ENCODE results near the gene SPAG17.

Gene SPAG17

DNA sequence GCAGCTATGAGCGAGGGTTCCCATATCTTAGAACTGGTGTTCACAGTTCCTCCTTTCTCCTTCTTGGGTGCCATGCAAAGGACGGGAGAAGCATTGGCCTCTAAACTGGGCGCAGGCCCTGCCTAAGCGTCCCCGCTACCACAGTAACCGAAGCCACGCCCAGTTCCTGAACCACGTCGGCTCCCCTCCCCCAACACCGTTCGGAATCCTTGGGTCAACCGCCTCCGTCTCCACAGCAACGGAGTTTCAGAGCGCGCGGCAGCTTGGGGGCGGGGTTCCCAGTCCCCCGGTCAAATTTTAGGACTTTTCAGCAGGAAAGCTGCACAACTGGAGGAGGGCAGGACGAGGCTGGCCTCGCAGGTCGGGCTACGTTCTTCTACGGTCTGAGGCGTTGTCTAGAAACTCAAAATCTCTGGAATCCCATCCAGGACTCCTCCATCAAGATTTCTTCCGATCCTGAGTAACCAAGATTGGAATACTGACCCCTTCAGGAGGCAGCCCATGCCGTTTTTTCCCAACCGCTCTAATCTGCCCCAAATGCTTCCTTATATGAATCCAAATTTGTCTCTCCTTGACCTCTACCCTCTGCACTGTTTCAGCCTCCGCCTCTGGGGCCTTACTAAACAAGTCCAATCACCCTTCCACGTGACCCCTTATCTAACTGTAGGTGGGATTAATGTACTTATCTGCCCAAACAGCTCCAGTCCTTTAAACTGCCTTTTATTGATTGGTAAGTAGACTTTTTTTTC, at the start of gene SPAG17:
SPAG17 (minus strand) TSS at position 145 of the 749 bp plus-strand sequence; CDS start at position 74, 71 bp downstream.
- peaks cover 14% of the 10 kb centered on the region; the same call in 1 of the 2 replicates for H3K4me1 ChIP-seq (ENCODE audit: control insufficient read depth, insufficient read depth, low read length)
- H3K9ac ChIP-seq (ENCODE audit: low read length) = peak within 1 kb of the TSS; percentile 68
- H3K9me3 ChIP-seq (ENCODE audit: control insufficient read depth, insufficient read depth, low read depth, low read length) = no peaks in the 10 kb centered on the region; the same call in 1 of the 2 replicates
- H3K27ac ChIP-seq (ENCODE audit: low read depth, low read length) = peak within 1 kb of the TSS; percentile 59
- H3K27me3 ChIP-seq (ENCODE audit: control insufficient read depth, insufficient read depth, low read length) = no peaks in the 10 kb centered on the region
- H3K4me3 ChIP-seq (ENCODE audit: low read depth, low read length) = peak within 1 kb of the TSS; percentile 72
- no peaks in the 10 kb centered on the region for H3K36me3 ChIP-seq (ENCODE audit: control insufficient read depth, insufficient read depth, low read length)

DNA sequence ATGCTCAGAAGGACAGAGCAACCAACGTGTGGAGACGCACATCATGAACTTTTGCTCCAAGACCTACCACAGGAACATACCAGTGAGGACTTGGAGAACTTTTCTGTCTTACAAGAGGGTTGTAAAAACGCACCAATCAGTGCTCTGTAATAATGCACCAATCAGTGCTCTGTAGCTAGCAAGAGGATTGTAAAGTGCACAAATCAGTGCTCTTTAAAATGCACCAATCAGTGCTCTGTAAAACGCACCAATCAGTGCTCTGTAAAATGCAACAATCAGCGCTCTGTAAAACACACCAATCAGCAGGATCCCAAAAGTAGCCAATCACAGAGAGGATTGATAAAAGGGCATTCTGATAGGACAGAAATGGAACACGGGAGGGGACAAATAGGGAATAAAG, 40.4 kb upstream of the SPAG17 start:
- Histone ChIP-seq H3K4me1 (ENCODE audit: control insufficient read depth, insufficient read depth, low read length) (no peaks in the 10 kb centered on the region), H3K9me3 (ENCODE audit: control insufficient read depth, insufficient read depth, low read depth, low read length) (peaks cover 3% of the 10 kb centered on the region; the same call in 1 of the 2 replicates), H3K36me3 (ENCODE audit: control insufficient read depth, insufficient read depth, low read length) (no peaks in the 10 kb centered on the region), H3K27ac (ENCODE audit: low read depth, low read length) (no peak overlapping the region), H3K9ac (ENCODE audit: low read length) (no peak overlapping the region), H3K4me3 (ENCODE audit: low read depth, low read length) (no peak overlapping the region), H3K27me3 (ENCODE audit: control insufficient read depth, insufficient read depth, low read length) (no peaks in the 10 kb centered on the region)

DNA sequence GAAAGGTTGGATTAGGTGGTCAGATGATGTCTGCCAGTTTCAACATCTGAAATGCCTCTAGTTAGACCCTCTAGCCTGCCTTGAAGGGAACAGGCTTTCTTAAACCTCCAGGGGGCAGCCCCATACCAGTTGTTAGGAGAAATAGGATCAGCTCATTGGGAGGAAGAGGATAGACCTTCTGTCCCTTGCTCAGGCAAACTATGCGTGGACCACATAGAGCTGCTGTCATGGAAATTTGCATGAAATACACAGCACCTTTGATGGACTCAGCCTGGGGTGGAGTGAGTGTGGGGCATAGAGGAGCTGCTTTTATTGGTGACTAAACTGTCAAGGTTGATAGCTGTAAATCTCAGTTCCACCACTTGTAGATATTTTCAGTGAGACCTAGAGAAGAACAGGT, 38.4 kb upstream of the SPAG17 start:
- Histone ChIP-seq H3K27ac (ENCODE audit: low read depth, low read length) (no peak overlapping the region), H3K36me3 (ENCODE audit: control insufficient read depth, insufficient read depth, low read length) (no peaks in the 10 kb centered on the region), H3K4me3 (ENCODE audit: low read depth, low read length) (no peak overlapping the region), H3K4me1 (ENCODE audit: control insufficient read depth, insufficient read depth, low read length) (no peaks in the 10 kb centered on the region), H3K9ac (ENCODE audit: low read length) (no peak overlapping the region), H3K27me3 (ENCODE audit: control insufficient read depth, insufficient read depth, low read length) (no peaks in the 10 kb centered on the region), H3K9me3 (ENCODE audit: control insufficient read depth, insufficient read depth, low read depth, low read length) (peaks cover 3% of the 10 kb centered on the region; the same call in 1 of the 2 replicates)

DNA sequence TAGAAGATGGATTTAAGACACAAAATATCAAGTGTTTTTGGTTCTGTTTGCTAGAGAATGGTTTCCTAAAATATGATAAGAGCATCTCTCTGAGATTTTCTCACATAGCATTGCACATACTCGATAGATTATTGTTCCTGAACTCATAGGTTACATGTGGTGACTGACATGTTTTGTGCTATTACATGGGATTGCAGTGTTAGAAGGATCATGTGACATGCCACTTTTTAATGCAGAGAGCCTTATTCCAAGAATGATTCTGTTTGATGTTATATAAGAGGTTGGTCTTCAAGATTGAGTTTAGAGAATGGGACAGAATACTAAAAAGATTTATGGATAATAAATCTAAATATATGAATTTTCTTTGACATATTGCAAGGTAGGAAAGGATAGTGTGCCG, 34.4 kb upstream of the SPAG17 start:
- no peaks in the 10 kb centered on the region for H3K4me1 ChIP-seq (ENCODE audit: control insufficient read depth, insufficient read depth, low read length)

DNA sequence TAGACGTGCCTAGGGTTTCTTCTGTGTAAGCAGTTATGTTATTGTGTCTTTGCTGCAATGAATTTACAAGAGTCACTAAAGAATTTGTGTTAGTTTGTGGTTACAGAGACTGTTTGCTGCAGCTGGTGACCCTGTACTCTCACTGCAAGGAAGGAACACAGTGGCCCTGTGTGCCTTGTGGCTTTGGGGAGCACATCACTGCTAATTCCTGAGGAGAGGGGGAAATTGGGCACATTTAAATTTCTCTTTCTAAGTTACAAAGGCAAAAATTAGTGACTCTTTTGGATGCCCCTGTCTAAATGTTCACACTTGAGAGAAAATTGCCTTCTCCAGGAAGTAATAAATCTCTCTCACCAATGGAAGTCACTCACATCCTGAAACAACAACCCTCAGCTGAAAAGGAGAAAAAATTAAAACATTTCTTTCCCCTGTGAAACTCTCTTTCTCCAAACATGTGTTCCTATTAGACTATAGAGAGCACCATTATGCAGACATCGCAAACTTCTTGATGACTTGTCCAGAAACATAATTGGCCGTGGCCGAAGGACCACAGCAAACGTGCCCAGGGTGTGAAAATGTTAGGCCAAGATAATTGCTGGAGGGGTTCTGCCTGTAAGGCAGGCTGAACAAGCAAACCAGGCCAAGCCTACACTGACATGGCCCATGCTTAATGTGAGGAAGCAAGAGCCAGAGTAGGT, 32.3 kb upstream of the SPAG17 start:
- H3K4me1 ChIP-seq (ENCODE audit: control insufficient read depth, insufficient read depth, low read length) = no peaks in the 10 kb centered on the region
- no peaks in the 10 kb centered on the region for H3K27me3 ChIP-seq (ENCODE audit: control insufficient read depth, insufficient read depth, low read length)
- H3K9me3 ChIP-seq (ENCODE audit: control insufficient read depth, insufficient read depth, low read depth, low read length) = no peaks in the 10 kb centered on the region
- H3K36me3 ChIP-seq (ENCODE audit: control insufficient read depth, insufficient read depth, low read length) = no peaks in the 10 kb centered on the region
- no peak overlapping the region for H3K9ac ChIP-seq (ENCODE audit: low read length)
- H3K27ac ChIP-seq (ENCODE audit: low read depth, low read length) = no peak overlapping the region
- no peak overlapping the region for H3K4me3 ChIP-seq (ENCODE audit: low read depth, low read length)

More for the DNA sequence above, 34.4 kb upstream of the SPAG17 start:
- Histone ChIP-seq H3K9ac (ENCODE audit: low read length) (no peak overlapping the region), H3K9me3 (ENCODE audit: control insufficient read depth, insufficient read depth, low read depth, low read length) (no peaks in the 10 kb centered on the region), H3K27me3 (ENCODE audit: control insufficient read depth, insufficient read depth, low read length) (no peaks in the 10 kb centered on the region), H3K4me3 (ENCODE audit: low read depth, low read length) (no peak overlapping the region), H3K36me3 (ENCODE audit: control insufficient read depth, insufficient read depth, low read length) (no peaks in the 10 kb centered on the region), H3K27ac (ENCODE audit: low read depth, low read length) (no peak overlapping the region)

DNA sequence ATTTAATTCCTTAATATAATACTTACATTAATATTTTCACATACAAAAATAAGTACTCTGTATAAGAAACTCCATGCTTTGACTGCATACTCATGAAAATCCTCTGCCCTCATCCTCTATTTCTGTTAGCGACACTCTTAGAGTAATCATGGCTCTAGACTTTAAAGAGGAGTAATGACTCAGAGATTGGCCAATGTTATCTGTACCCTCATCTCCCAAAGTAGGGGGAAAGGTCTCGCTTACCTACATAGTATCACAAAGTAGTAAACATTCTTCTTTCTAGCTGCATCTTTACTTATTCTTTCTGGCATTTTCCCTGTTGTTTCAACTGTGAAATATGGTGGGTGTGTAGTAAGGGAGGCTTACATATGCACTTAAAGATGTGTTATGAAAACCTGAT, 29.8 kb upstream of the SPAG17 start:
- Histone ChIP-seq H3K4me1 (ENCODE audit: control insufficient read depth, insufficient read depth, low read length) (no peaks in the 10 kb centered on the region), H3K27me3 (ENCODE audit: control insufficient read depth, insufficient read depth, low read length) (no peaks in the 10 kb centered on the region), H3K36me3 (ENCODE audit: control insufficient read depth, insufficient read depth, low read length) (no peaks in the 10 kb centered on the region), H3K4me3 (ENCODE audit: low read depth, low read length) (no peak overlapping the region), H3K27ac (ENCODE audit: low read depth, low read length) (no peak overlapping the region), H3K9ac (ENCODE audit: low read length) (no peak overlapping the region), H3K9me3 (ENCODE audit: control insufficient read depth, insufficient read depth, low read depth, low read length) (no peaks in the 10 kb centered on the region)

DNA sequence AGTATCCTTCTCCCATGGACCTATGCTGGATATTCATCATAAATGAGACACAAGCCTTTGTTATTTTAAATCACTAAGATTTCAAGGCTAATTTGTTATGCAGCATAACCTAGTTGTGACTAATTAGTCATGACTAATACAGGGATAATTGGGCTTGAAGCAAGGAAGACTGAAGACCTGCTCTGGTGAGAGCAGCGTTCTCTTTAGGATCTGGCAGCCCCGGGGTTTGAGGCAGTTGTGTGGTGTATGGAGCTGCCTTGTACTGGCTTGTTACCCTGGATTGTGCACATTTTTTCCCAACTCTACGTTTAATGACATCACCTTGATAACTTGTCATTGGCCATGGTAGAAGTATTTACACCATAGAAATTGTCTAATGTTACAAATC, 25.7 kb upstream of the SPAG17 start:
- no peak overlapping the region for H3K27ac ChIP-seq (ENCODE audit: low read depth, low read length)
- no peaks in the 10 kb centered on the region for H3K4me1 ChIP-seq (ENCODE audit: control insufficient read depth, insufficient read depth, low read length)
- H3K4me3 ChIP-seq (ENCODE audit: low read depth, low read length) = no peak overlapping the region
- no peaks in the 10 kb centered on the region for H3K36me3 ChIP-seq (ENCODE audit: control insufficient read depth, insufficient read depth, low read length)
- H3K9me3 ChIP-seq (ENCODE audit: control insufficient read depth, insufficient read depth, low read depth, low read length) = no peaks in the 10 kb centered on the region
- no peak overlapping the region for H3K9ac ChIP-seq (ENCODE audit: low read length)
- no peaks in the 10 kb centered on the region for H3K27me3 ChIP-seq (ENCODE audit: control insufficient read depth, insufficient read depth, low read length)

DNA sequence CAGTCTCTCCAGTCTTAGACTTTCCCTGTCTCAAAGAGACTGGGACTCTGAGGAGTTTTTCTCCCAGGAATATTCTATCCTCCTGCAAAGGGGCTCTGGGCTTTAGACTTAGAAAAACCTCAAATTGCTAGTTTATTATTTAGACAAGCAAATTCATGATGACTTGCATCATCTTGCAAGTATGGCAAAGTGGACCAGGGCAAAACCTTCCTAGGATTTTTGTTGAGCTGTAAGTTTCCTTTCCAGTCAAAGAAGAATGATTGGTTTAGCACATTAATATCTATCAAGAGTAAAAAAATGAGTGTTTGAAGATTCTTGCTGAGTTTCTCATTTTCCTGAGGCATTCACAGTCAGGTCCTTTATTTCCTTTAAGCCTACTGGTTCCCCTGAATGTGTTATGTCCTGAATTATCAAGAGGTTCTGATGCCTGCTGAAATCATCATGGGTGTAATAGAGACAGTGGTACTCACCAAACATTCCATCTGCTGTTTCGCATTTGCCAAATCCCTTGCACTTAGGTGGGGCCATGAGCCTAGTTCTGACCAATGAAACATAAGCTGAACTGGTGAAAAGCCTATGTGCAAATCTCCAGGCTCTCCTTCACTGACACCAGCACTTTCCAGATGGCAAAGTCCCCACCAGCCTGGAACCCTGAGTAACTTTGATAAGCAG, 25.2 kb upstream of the SPAG17 start:
- no peak overlapping the region for H3K4me3 ChIP-seq (ENCODE audit: low read depth, low read length)
- no peaks in the 10 kb centered on the region for H3K27me3 ChIP-seq (ENCODE audit: control insufficient read depth, insufficient read depth, low read length)
- no peaks in the 10 kb centered on the region for H3K4me1 ChIP-seq (ENCODE audit: control insufficient read depth, insufficient read depth, low read length)
- no peaks in the 10 kb centered on the region for H3K9me3 ChIP-seq (ENCODE audit: control insufficient read depth, insufficient read depth, low read depth, low read length)
- H3K27ac ChIP-seq (ENCODE audit: low read depth, low read length) = no peak overlapping the region
- H3K36me3 ChIP-seq (ENCODE audit: control insufficient read depth, insufficient read depth, low read length) = no peaks in the 10 kb centered on the region
- no peak overlapping the region for H3K9ac ChIP-seq (ENCODE audit: low read length)

DNA sequence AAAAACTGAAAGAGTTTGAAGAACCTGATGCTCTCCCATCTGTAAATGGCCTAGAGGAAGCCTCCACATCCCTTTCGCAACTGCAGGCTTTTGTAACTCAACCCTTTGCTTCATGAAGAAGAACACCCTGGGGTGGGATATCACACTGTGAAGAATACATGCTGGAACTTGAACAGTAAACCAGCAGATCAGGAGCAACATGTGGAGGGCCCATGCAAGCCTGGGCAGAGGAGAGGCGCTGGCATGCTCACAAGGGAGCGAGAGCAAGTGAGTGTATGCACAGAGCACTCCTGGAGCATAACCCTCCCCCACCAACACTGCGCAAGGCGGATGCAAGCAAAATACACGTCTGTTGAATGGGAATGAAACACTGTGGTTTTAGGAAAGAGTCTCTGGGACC, 24.6 kb upstream of the SPAG17 start:
- Histone ChIP-seq H3K4me3 (ENCODE audit: low read depth, low read length) (no peak overlapping the region), H3K9me3 (ENCODE audit: control insufficient read depth, insufficient read depth, low read depth, low read length) (no peaks in the 10 kb centered on the region), H3K9ac (ENCODE audit: low read length) (no peak overlapping the region), H3K27ac (ENCODE audit: low read depth, low read length) (no peak overlapping the region), H3K36me3 (ENCODE audit: control insufficient read depth, insufficient read depth, low read length) (no peaks in the 10 kb centered on the region), H3K4me1 (ENCODE audit: control insufficient read depth, insufficient read depth, low read length) (no peaks in the 10 kb centered on the region), H3K27me3 (ENCODE audit: control insufficient read depth, insufficient read depth, low read length) (no peaks in the 10 kb centered on the region)

DNA sequence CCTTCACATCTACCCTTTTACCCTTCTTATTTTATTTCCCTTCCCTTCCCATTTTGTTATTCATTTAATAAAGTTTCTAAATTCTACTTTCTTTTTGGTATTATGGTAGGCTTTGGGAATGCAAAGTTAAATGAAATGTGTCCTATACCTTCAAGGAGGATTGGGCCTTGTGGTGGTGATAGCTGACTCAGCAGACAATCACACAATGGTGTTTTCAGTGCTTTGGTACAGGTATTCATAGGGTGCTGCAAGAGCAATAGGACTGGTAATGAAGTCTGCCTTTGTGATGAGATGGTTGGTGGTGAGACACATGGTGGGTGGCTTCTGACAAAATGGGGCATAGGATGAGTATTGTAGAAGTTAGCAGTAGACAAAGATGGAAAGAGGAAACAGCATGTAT, 21.9 kb upstream of the SPAG17 start:
- Histone ChIP-seq H3K27me3 (ENCODE audit: control insufficient read depth, insufficient read depth, low read length) (no peaks in the 10 kb centered on the region), H3K9ac (ENCODE audit: low read length) (no peak overlapping the region), H3K36me3 (ENCODE audit: control insufficient read depth, insufficient read depth, low read length) (no peaks in the 10 kb centered on the region), H3K9me3 (ENCODE audit: control insufficient read depth, insufficient read depth, low read depth, low read length) (no peaks in the 10 kb centered on the region), H3K4me3 (ENCODE audit: low read depth, low read length) (no peak overlapping the region), H3K27ac (ENCODE audit: low read depth, low read length) (no peak overlapping the region), H3K4me1 (ENCODE audit: control insufficient read depth, insufficient read depth, low read length) (no peaks in the 10 kb centered on the region)

DNA sequence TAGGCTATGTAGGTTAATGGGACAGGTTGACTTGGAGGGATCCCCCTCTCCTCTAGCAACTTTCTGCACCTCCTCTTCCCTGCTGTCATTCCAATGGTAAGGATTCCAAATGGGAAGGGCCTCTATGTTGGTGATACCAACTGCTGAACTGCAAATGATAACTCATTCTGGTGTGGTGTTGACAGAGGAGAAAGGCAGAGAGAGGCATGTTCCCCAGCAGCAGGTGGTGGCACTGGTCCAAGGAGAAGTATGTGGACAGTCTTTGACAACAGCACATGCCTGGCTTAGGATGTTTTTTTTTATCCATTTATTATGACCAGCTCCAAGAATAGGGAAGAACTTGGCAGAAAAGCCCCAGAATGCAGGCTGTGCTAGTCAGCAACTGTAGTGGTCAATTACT, 19.6 kb upstream of the SPAG17 start:
- H3K4me1 ChIP-seq (ENCODE audit: control insufficient read depth, insufficient read depth, low read length) = no peaks in the 10 kb centered on the region
- no peak overlapping the region for H3K9ac ChIP-seq (ENCODE audit: low read length)

More for the DNA sequence above, 19.6 kb upstream of the SPAG17 start:
- no peak overlapping the region for H3K4me3 ChIP-seq (ENCODE audit: low read depth, low read length)
- H3K27ac ChIP-seq (ENCODE audit: low read depth, low read length) = no peak overlapping the region
- no peaks in the 10 kb centered on the region for H3K27me3 ChIP-seq (ENCODE audit: control insufficient read depth, insufficient read depth, low read length)
- H3K36me3 ChIP-seq (ENCODE audit: control insufficient read depth, insufficient read depth, low read length) = no peaks in the 10 kb centered on the region
- H3K9me3 ChIP-seq (ENCODE audit: control insufficient read depth, insufficient read depth, low read depth, low read length) = no peaks in the 10 kb centered on the region
